Activated T-helper 9 cell treated with anti-CD3 and anti-CD28 coated beads, Interleukin-2, amount 50 U/mL, for 16 hours (primary cell): Measurements from ENCODE around the gene MAP1B.

ENCODE experiments used
- DNase-seq: peaks from one replicate; pipeline ENCODE4 v3.0.0-alpha.2; 2020; ENCODE audit warnings: low read depth

Gene MAP1B

GRCh38 chr5:72133212-72133990 lies 26.1 kb downstream of the MAP1B start:
- DNase-seq = no peak

GRCh38 chr5:72134226-72134899 lies 27.1 kb downstream of the MAP1B start:
- DNase-seq = no peak

- DNase-seq = no peak
Observed at GRCh38 chr5:72137826-72138409, 30.6 kb downstream of the MAP1B start.

GRCh38 chr5:72138943-72139521 lies 31.8 kb downstream of the MAP1B start:
- DNase-seq = no peak

GRCh38 chr5:72140711-72141110 lies 33.4 kb downstream of the MAP1B start:
- no peak for DNase-seq

GRCh38 chr5:72141440-72142355 lies 34.4 kb downstream of the MAP1B start:
- DNase-seq = no peak

- DNase-seq = no peak
Observed at GRCh38 chr5:72144762-72145161, 37.5 kb downstream of the MAP1B start.

GRCh38 chr5:72145348-72145747 lies 38.1 kb downstream of the MAP1B start:
- DNase-seq = no peak

- DNase-seq = no peak
Observed at GRCh38 chr5:72146056-72146455, 38.8 kb downstream of the MAP1B start.

GRCh38 chr5:72147569-72147968 lies 40.3 kb downstream of the MAP1B start:
- DNase-seq = no peak

GRCh38 chr5:72149742-72150141 lies 42.5 kb downstream of the MAP1B start:
- DNase-seq = no peak

GRCh38 chr5:72151169-72151568 lies 43.9 kb downstream of the MAP1B start:
- no peak for DNase-seq

- DNase-seq = no peak
Observed at GRCh38 chr5:72151646-72152045, 44.4 kb downstream of the MAP1B start.

- DNase-seq = no peak
Observed at GRCh38 chr5:72152545-72152944, 45.3 kb downstream of the MAP1B start.

- DNase-seq = no peak
Observed at GRCh38 chr5:72153551-72153950, 46.3 kb downstream of the MAP1B start.

- DNase-seq = no peak
Observed at GRCh38 chr5:72154076-72154756, 46.9 kb downstream of the MAP1B start.

GRCh38 chr5:72156946-72157624 lies 49.8 kb downstream of the MAP1B start:
- no peak for DNase-seq

GRCh38 chr5:72157625-72157962 lies 50.3 kb downstream of the MAP1B start:
- DNase-seq = no peak

- DNase-seq = no peak
Observed at GRCh38 chr5:72159501-72159911, 52.2 kb downstream of the MAP1B start.

GRCh38 chr5:72160329-72160728 lies 53.1 kb downstream of the MAP1B start:
- no peak for DNase-seq

- no peak for DNase-seq
Observed at GRCh38 chr5:72160959-72161358, 53.7 kb downstream of the MAP1B start.
